Uterus (tissue), 2 donors: ENCODE data around the gene PKD2.

Experiments
- POLR2A ChIP-seq, 2 donors: fragments of 450-650 bp; IDR thresholded peaks; one replicate each; pipeline ENCODE4 v1.6.1; 2016; ENCODE audit warnings: antibody characterized with exemption in 2 of 2, mild to moderate bottlenecking in 1 of 2, moderate library complexity in 1 of 2
- TF ChIP-seq, protein P1 (sequence below), 4 experiments: fragments of 200-600 bp in 2 of 4; fragments of 450-650 bp in 2 of 4; sonication (generic) in 2 of 4; IDR thresholded peaks; one replicate each; pipeline ENCODE4 v1.5.1; 2016 to 2019; ENCODE audit warnings: antibody characterized with exemption in 4 of 4, mild to moderate bottlenecking in 2 of 4, moderate library complexity in 1 of 4

DNA sequence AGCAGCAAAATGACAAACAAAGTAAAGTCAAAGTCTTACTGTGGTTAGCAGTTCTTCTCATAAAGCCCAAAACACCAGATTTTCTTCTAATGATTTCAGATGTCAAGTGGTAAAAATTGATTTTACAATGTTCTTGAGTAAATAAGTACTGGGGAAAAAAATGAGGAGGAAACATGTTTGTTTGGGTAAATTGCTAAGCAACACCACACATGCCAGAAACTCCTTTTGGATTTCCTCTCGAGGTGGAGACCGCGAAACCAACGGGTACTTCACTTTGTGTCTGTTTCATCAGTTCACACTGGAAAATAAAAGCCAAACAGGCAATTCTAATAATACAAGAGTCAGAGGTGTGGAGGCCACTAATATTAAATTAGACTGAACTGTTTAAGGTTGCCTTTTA is 4.6 kb upstream of the PKD2 start:
- TF ChIP-seq, protein P1, sequence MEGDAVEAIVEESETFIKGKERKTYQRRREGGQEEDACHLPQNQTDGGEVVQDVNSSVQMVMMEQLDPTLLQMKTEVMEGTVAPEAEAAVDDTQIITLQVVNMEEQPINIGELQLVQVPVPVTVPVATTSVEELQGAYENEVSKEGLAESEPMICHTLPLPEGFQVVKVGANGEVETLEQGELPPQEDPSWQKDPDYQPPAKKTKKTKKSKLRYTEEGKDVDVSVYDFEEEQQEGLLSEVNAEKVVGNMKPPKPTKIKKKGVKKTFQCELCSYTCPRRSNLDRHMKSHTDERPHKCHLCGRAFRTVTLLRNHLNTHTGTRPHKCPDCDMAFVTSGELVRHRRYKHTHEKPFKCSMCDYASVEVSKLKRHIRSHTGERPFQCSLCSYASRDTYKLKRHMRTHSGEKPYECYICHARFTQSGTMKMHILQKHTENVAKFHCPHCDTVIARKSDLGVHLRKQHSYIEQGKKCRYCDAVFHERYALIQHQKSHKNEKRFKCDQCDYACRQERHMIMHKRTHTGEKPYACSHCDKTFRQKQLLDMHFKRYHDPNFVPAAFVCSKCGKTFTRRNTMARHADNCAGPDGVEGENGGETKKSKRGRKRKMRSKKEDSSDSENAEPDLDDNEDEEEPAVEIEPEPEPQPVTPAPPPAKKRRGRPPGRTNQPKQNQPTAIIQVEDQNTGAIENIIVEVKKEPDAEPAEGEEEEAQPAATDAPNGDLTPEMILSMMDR (IDR thresholded peaks at IDR 0.05): no peak
- no peak for TF ChIP-seq POLR2A (IDR thresholded peaks at IDR 0.05)
